GM23248 (cell line): ENCODE results near the gene PRAMEF12. TPM values are rescaled to one million over a fixed set of nuclear protein-coding genes. Genes with fewer than 3 reads are reported as not detected.

Experiments used
- DNase-seq: peaks from one replicate; pipeline ENCODE4 v3.0.0-alpha.2; 2015
- H2AFZ ChIP-seq: fragments of 200-600 bp; sonication (generic); 2 replicates; pipeline ENCODE4 v1.6.1; 2016; ENCODE audit warnings: antibody characterized with exemption
- H3F3A ChIP-seq: fragments of 200-600 bp; sonication (generic); 2 replicates; pipeline ENCODE4 v1.6.1; 2016; ENCODE audit warnings: mild to moderate bottlenecking, antibody characterized with exemption, mixed run types; ENCODE audit not compliant: insufficient read depth
- H3K27ac ChIP-seq: fragments of 200-600 bp; sonication (generic); 2 replicates; pipeline ENCODE4 v1.5.1; 2016; ENCODE audit warnings: mild to moderate bottlenecking
- H3K27me3 ChIP-seq: fragments of 200-600 bp; sonication (generic); replicated peaks from 2 replicates; pipeline ENCODE4 v1.6.1; 2016; ENCODE audit warnings: mild to moderate bottlenecking; ENCODE audit not compliant: insufficient read depth
- H3K36me3 ChIP-seq: fragments of 200-600 bp; sonication (generic); 2 replicates; pipeline ENCODE4 v1.6.1; 2016; ENCODE audit warnings: low read depth, mild to moderate bottlenecking
- H3K4me1 ChIP-seq: fragments of 200-600 bp; sonication (generic); 2 replicates; pipeline ENCODE4 v1.6.1; 2016; ENCODE audit warnings: mild to moderate bottlenecking; ENCODE audit not compliant: insufficient read depth
- H3K4me2 ChIP-seq: fragments of 200-600 bp; sonication (generic); one replicate; pipeline ENCODE4 v1.6.1; 2016; ENCODE audit warnings: mild to moderate bottlenecking; ENCODE audit not compliant: unreplicated experiment
- H3K4me3 ChIP-seq: fragments of 200-600 bp; sonication (generic); 2 replicates; pipeline ENCODE4 v1.5.1; 2016; ENCODE audit warnings: mild to moderate bottlenecking
- H3K79me2 ChIP-seq: fragments of 200-600 bp; sonication (generic); 2 replicates; pipeline ENCODE4 v1.6.1; 2016; ENCODE audit warnings: mild to moderate bottlenecking; ENCODE audit not compliant: insufficient read depth
- H3K9ac ChIP-seq: fragments of 200-600 bp; sonication (generic); 2 replicates; pipeline ENCODE4 v1.6.1; 2016; ENCODE audit warnings: mild to moderate bottlenecking
- H3K9me2 ChIP-seq: fragments of 200-600 bp; sonication (generic); 2 replicates; pipeline ENCODE4 v1.6.1; 2016; ENCODE audit warnings: mixed run types, mild to moderate bottlenecking, moderate library complexity; ENCODE audit not compliant: insufficient read depth
- H3K9me3 ChIP-seq: fragments of 200-600 bp; sonication (generic); one replicate; pipeline ENCODE4 v1.6.1; 2017; ENCODE audit warnings: low read depth
- H4K20me1 ChIP-seq: fragments of 200-600 bp; sonication (generic); 2 replicates; pipeline ENCODE4 v1.6.0; 2016; ENCODE audit not compliant: insufficient read depth
- EZH2 ChIP-seq: fragments of 200-600 bp; sonication (generic); IDR thresholded peaks from 2 replicates; pipeline ENCODE4 v1.6.1; 2018; ENCODE audit warnings: antibody characterized with exemption, mild to moderate bottlenecking; ENCODE audit not compliant: insufficient read depth, poor library complexity, severe bottlenecking
- EZH2phosphoT487 ChIP-seq: fragments of 200-600 bp; sonication (generic); IDR thresholded peaks from 2 replicates; pipeline ENCODE4 v1.6.1; 2018; ENCODE audit warnings: antibody characterized with exemption, moderate library complexity, mild to moderate bottlenecking, low read depth; ENCODE audit not compliant: insufficient read depth
- WGBS, 2 experiments: methylation state at CpG; one replicate each; pipeline ENCODE4 v1.1.6; 2015 to 2017; ENCODE audit warnings: low lambda C conversion rate in 2 of 2, low coverage in 1 of 2; ENCODE audit errors: missing lambda C conversion rate in 2 of 2; 5-methylcytosine and 5-hydroxymethylcytosine counted together
- in situ Hi-C: fragments of 300-500 bp; cut with MboI; formaldehyde crosslinking; loops from 2 replicates; pipeline ENCODE4 v1.15.0; 2020
- polyA plus RNA-seq: library from polyadenylated mRNA; unstranded; fragments of >200 nt; fragmentation: Nextera tagmentation; extraction: Ambion mirVana; gene quantifications from 2 replicates; pipeline ENCODE4 v1.2.1, GENCODE V29; 2016
- total RNA-seq: library from RNA; depleted of rRNA; stranded (reverse); fragments of >200 nt; shearing (Covaris generic); gene quantifications from 2 replicates; pipeline ENCODE4 v1.2.3, GENCODE V29; 2014

Gene PRAMEF12
- total and polyA plus RNA-seq, 2 experiments from 2014 or later: not detected

DNA sequence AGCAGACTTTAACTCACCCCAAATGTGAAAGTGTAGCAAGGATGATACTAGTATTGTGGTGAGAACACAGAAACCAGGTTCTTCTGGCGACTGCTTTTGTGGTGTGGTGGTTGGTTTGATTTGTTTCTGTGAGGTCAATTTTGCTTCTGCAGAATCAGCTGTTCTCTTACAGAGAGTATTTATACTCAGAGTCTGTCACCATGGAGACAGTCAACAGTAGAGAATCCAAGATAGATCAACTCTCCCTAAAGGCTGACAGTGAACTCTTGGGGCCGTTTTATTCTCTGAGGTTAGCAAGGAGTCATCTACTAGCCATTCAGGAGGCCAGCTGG lies 27.6 kb upstream of the PRAMEF12 start, which contains the start of gene CFAP107:
Gene CFAP107, plus strand, starts transcription at position 209 of the 332 bp plus-strand sequence. CDS start 231 bp downstream, outside the sequence.
- TF ChIP-seq EZH2 (no peak), EZH2phosphoT487 (no peak)
- Histone ChIP-seq H3K9ac (no peak within 1 kb of the TSS), H2AFZ (peak within 1 kb of the TSS; percentile 19; the same call in 1 of the 2 replicates), H3K9me2 (no peaks in the 10 kb centered on the region), H4K20me1 (no peaks in the 10 kb centered on the region; the same call in 1 of the 2 replicates), H3K27me3 (no peaks in the 10 kb centered on the region), H3K4me3 (no peak within 1 kb of the TSS), H3K79me2 (no peaks in the 10 kb centered on the region), H3K36me3 (no peaks in the 10 kb centered on the region), H3F3A (no peaks in the 10 kb centered on the region), H3K4me2 (no peak within 1 kb of the TSS), H3K9me3 (peaks cover 4% of the 10 kb centered on the region), H3K27ac (no peak within 1 kb of the TSS), H3K4me1 (no peaks in the 10 kb centered on the region)
- peak; percentile 52 for DNase-seq
- in situ Hi-C loops: no loop called here
- WGBS, 2 experiments: 5 to 10% methylated on average over 2 of the region's 2 CpGs

DNA sequence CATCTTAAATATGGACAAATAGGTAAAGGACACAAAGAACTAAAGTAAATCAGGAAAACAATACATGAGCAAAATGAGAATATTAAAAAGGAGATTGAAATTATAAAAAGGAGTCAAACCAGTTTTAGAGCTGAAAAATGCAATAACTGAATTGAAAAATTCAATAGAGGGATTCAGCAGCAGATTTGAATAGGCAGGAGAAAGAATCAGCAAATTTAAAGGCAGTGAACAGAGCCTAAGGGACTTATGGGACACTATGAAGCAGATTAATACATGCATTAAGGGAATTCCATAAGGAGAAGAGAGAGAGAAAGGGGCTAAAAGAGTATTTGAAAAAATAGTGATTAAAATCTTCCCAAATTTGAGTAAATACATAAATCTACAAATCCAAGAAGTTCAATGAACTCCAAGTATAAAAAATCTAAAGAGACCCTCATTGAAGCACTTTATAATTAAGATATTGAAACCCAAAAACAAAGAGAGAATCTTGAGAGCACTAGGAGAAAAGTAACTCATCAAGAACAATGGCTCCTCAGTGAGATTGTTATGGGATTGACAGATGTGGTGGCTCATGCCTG lies 24.7 kb upstream of the PRAMEF12 start:
- H3K9me3 ChIP-seq: peaks cover 4% of the 10 kb centered on the region
- H3F3A ChIP-seq: no peaks in the 10 kb centered on the region
- no peak overlapping the region for H3K27ac ChIP-seq
- no peak overlapping the region for H2AFZ ChIP-seq
- H3K79me2 ChIP-seq: no peaks in the 10 kb centered on the region
- H3K4me2 ChIP-seq: no peak overlapping the region
- in situ Hi-C loops: no loop called here
- DNase-seq: no peak
- no peaks in the 10 kb centered on the region; the same call in 1 of the 2 replicates for H4K20me1 ChIP-seq
- H3K4me1 ChIP-seq: no peaks in the 10 kb centered on the region
- H3K27me3 ChIP-seq: no peaks in the 10 kb centered on the region
- no peak overlapping the region for H3K4me3 ChIP-seq
- H3K9ac ChIP-seq: no peak overlapping the region
- TF ChIP-seq EZH2 (no peak), EZH2phosphoT487 (no peak)
- H3K9me2 ChIP-seq: no peaks in the 10 kb centered on the region
- no peaks in the 10 kb centered on the region for H3K36me3 ChIP-seq

DNA sequence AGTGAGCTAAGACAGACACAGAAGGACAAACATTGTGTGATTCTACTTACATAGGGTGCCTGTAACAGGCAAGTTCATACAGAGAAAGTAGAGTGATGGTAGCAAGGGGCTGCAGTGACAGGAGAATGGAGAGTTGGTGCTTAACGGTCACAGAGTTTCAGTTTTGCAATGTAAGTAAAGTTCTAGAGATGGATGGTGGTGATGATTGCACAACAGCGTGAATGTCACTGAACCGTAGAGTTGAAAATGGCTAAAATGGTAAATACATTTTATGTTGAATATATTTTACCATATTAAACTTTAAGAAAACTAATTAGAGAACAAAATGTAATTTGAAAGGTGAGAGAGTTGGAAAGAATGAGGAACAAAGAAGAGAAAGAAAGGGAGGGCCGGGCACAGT lies 18.8 kb upstream of the PRAMEF12 start:
- 63 to 69% methylated on average over 4 of the region's 4 CpGs for WGBS, 2 experiments
- in situ Hi-C loops: no loop called here
- TF ChIP-seq EZH2phosphoT487 (no peak), EZH2 (no peak)
- Histone ChIP-seq H3F3A (no peaks in the 10 kb centered on the region), H3K27me3 (no peaks in the 10 kb centered on the region), H3K27ac (no peak overlapping the region), H3K9me3 (peaks cover 1% of the 10 kb centered on the region), H3K79me2 (no peaks in the 10 kb centered on the region), H3K36me3 (no peaks in the 10 kb centered on the region), H3K9me2 (no peaks in the 10 kb centered on the region), H3K4me1 (no peaks in the 10 kb centered on the region), H3K4me2 (no peak overlapping the region), H4K20me1 (no peaks in the 10 kb centered on the region), H3K4me3 (no peak overlapping the region), H3K9ac (no peak overlapping the region), H2AFZ (no peak overlapping the region)
- no peak for DNase-seq

DNA sequence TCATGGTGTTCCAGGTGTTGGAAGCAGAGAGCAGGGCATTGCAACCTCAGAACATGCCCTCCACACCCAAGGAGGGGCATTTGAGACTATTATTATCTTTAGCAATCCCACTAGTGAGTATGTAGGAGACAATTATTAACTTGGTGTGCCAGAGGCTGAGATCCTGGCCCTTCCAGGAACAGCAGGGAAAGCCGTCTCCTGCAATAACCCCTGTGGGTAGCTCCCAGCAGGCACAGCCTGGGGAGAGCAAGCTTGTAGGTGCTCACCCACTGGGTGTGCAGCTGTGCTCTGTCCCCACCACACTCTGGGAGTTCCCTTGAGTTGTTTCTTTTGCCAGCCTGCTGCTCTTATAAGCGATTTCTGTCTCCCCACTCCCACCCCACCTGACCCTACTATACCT lies 17.3 kb upstream of the PRAMEF12 start:
- in situ Hi-C loops: no loop called here

More for the DNA sequence above, 17.3 kb upstream of the PRAMEF12 start:
- Histone ChIP-seq H3K27ac (no peak overlapping the region), H3K9me3 (no peaks in the 10 kb centered on the region), H2AFZ (no peak overlapping the region), H4K20me1 (no peaks in the 10 kb centered on the region), H3K27me3 (no peaks in the 10 kb centered on the region), H3F3A (no peaks in the 10 kb centered on the region), H3K4me2 (no peak overlapping the region), H3K9me2 (no peaks in the 10 kb centered on the region), H3K9ac (no peak overlapping the region), H3K4me1 (no peaks in the 10 kb centered on the region), H3K79me2 (no peaks in the 10 kb centered on the region), H3K36me3 (no peaks in the 10 kb centered on the region), H3K4me3 (no peak overlapping the region)
- 27 to 35% methylated on average over 2 of the region's 2 CpGs for WGBS, 2 experiments
- no peak for TF ChIP-seq EZH2phosphoT487
- TF ChIP-seq EZH2: no peak
- DNase-seq: no peak
